Myocyte (in vitro differentiated cells): ENCODE measurements around the gene RFX2. TPM values are rescaled to one million over a fixed set of nuclear protein-coding genes. Genes with fewer than 3 reads are reported as not detected.

Experiments used
- DNase-seq: peaks from one replicate; pipeline ENCODE4 v3.0.0-alpha.2; 2012; ENCODE audit warnings: low read depth
- total RNA-seq: library from RNA; depleted of rRNA; stranded (reverse); fragments of >200 nt; gene quantifications from 2 replicates; pipeline ENCODE4 v1.2.3, GENCODE V29; 2014

Gene RFX2
- total RNA-seq, 1 donor from 2014 or later = 5.8 TPM

DNA sequence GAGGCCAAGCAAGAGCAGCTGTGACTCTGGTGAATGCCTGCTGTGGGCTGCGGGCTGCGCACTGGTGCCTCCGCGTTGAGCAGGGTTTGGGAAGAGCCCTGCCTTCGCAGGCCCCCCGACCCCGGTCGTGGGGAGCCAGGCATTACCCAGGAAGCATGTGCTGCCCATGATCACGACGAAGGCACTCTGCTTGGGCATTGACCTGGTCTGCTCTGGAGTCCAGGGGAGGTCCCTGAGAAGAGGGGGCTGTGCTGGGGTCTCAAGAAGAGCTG lies 151.5 kb downstream of the RFX2 start:
- DNase-seq = no peak

- no peak for DNase-seq
Measured at GRCh38 chr19:5958074-5958850, 152.0 kb downstream of the RFX2 start.

GRCh38 chr19:5957170-5957569 lies 153.1 kb downstream of the RFX2 start:
- DNase-seq = no peak

GRCh38 chr19:5956728-5957127 lies 153.6 kb downstream of the RFX2 start:
- no peak for DNase-seq

DNA sequence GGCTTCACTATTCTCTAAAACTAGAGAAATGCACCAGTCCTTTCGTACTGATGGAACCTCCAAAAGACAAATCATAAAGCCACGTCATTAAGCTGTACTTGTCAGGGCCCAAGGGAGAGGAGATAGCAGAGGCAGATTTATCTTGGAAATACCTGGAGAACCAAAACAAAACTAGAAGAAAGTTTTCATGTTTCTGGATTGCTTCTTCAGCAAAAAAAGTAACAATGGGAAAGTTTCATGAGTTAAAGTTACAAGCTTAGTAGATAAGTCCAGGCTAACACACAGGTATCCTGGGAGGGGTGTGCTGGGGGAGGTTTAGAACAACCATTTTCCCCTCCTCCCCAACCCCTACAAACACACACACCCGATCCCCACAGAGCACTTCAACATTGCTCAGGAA lies 154.0 kb downstream of the RFX2 start:
- no peak for DNase-seq

- peak; percentile 63 for DNase-seq
Measured at GRCh38 chr19:5955636-5955935, 154.7 kb downstream of the RFX2 start.

GRCh38 chr19:5954293-5954692 lies 156.0 kb downstream of the RFX2 start:
- no peak for DNase-seq

GRCh38 chr19:5953680-5954213 lies 156.6 kb downstream of the RFX2 start:
- DNase-seq = peak; percentile 63

- DNase-seq = no peak
Measured at GRCh38 chr19:5953030-5953589, 157.2 kb downstream of the RFX2 start.

DNA sequence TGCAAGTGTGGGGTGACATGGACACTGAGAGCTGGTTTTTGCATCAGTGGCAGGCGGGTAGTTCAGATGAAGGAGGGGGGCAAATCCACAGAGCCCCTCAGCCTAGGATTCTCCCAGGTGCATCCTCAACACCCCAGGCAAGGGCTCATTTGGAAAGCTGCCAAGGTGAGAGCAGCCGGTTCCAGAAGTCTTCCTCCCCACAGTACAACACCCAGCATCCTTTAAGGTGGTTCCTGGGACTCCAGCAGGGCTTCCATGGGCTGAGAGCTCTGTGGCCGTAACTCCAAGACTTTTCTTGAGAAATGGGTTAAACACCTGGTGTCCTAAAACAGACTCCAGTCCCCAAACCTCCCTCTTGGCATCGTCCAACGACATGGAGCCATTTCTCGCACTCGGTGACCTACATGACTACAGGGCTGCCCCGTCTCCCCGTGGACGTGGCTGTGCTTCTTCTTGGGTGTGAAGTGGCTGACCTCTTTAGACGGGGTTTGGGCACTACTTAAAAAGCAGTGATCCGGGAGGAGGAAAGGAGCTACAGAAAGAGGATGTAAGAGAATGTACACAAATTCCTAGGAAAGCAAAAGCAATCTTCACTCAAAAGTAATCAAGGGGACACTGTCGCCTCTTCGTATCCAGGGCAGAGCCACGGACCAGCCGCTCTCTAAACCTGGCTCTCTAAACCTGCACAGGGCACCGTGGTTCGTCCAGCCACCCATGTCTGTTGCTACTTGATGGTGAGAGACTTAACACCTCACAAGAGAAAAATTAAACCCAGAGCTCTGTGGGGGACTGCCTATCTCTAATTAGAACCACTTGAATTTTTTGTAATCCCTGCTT lies 157.9 kb downstream of the RFX2 start:
- no peak for DNase-seq

GRCh38 chr19:5951338-5951861 lies 158.9 kb downstream of the RFX2 start:
- DNase-seq = no peak

GRCh38 chr19:5950741-5951140 lies 159.6 kb downstream of the RFX2 start:
- no peak for DNase-seq

DNA sequence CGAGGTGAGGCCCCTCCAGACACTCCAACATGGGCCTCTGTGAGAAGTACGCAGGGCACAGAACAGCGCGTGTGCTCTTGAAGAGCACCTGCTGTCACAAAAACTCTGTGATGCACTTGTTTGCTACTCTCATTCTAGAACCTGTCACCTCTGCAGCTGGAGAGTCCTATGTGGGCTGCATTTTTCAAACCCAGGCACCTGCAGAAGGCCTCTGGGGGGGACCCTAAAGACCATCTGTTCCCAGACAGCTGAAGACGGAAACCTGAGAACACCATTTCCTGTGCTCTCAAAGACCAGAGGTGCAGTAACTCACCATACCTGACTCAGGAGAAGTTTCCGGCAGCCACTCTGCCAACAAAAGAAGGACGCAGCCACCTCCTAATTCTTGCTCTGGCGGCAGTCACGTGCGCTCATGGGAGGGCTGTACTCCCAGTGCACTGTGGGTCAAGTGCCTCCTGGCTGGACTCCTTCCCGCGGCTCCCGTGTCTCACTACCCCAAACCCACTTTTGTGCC lies 160.5 kb downstream of the RFX2 start:
- no peak for DNase-seq

GRCh38 chr19:5948752-5949564 lies 161.3 kb downstream of the RFX2 start:
- DNase-seq = no peak

DNA sequence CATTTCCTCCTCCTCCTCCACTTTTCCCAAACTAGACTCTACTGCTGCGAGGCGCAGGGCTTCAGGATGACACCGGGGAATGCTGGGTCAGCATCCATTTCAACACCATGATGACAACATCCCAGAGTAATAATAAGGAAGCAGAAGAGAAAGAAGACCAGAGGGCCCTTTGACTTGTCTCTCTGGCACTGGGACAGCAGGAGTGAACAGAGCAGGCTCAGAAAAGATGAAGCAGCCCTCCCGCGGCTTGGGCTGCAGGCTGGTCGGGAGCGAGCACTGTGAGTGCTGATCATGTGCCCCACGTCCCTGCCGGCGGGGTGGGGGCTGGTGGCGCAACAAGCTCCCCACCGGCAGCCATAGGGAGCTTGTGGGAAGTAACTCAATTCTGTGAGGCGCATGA lies 162.9 kb downstream of the RFX2 start:
- DNase-seq = no peak

DNA sequence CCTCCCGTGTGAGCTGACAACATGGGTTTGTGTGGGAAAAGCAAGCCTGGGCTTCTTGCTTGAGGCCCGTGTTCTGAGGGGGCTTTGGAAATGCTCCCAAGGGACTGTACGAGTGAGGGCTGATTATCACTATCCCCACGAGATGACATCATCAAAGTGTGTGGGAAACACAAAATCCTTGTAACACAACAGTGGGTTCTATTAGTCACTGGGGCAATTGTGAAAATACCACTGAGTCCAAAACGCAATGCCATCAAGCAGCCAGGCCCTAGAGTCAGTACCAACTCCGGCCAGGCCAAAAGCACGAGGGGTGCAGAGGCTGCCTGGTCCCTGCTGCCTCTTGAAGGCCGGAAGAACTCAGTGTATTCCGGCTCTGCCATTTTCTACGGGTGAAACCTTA lies 166.7 kb downstream of the RFX2 start:
- no peak for DNase-seq

Other genes starting within 250 kb of the RFX2 start
- not detected in 2 replicates for gene FUT5, start 240.0 kb downstream of the RFX2 start, total RNA-seq
- gene NDUFA11, start 206.7 kb downstream of the RFX2 start, total RNA-seq = 133 and 149 TPM in 2 replicates
- 3.1 and 5.6 TPM in 2 replicates for gene VMAC, start 205.6 kb downstream of the RFX2 start, total RNA-seq
- gene CAPS, start 196.2 kb downstream of the RFX2 start, total RNA-seq = 2.8 and 4.1 TPM in 2 replicates
- 50.3 and 64.0 TPM in 2 replicates for gene RANBP3, start 132.4 kb downstream of the RFX2 start, total RNA-seq
- gene ACSBG2, start 25.2 kb upstream of the RFX2 start, total RNA-seq = not detected in 2 replicates
- 16.9 and 21.3 TPM in 2 replicates for gene MLLT1, start 169.5 kb upstream of the RFX2 start, total RNA-seq
- not detected in 2 replicates for gene ACER1, start 223.1 kb upstream of the RFX2 start, total RNA-seq